Esophagus squamous epithelium (tissue), 5 donors: ENCODE results near the gene CDK8. TPM values are rescaled to one million over a fixed set of nuclear protein-coding genes. Genes with fewer than 3 reads are reported as not detected.

Experiments used
- DNase-seq: peaks from one replicate; lab custom pipeline; 2025; lab: John Stamatoyannopoulos, UW
- H3K27ac ChIP-seq, 4 donors: fragments of 200-600 bp; sonication (generic); one replicate each; pipeline ENCODE4 v1.5.1; 2016 to 2019; ENCODE audit warnings: mild to moderate bottlenecking in 1 of 4
- H3K27me3 ChIP-seq, 4 donors: fragments of 200-600 bp; sonication (generic); 1 replicate in 3 of 4; 2 replicates in 1 of 4; pipeline versions ENCODE4 v1.5.1 to v1.6.0; 2017 to 2021; ENCODE audit warnings: antibody characterized with exemption in 1 of 4
- H3K36me3 ChIP-seq, 3 donors: fragments of 200-600 bp; sonication (generic); one replicate each; pipeline ENCODE4 v1.5.1; 2016 to 2019
- H3K4me1 ChIP-seq, 3 donors: fragments of 200-600 bp; sonication (generic); one replicate each; pipeline ENCODE4 v1.5.1; 2017 to 2019
- H3K4me3 ChIP-seq, 4 donors: fragments of 200-600 bp; sonication (generic); 1 replicate in 3 of 4; 2 replicates in 1 of 4; pipeline ENCODE4 v1.5.1; 2016 to 2019; ENCODE audit warnings: mild to moderate bottlenecking in 2 of 4, moderate library complexity in 1 of 4
- H3K9me3 ChIP-seq, 3 donors: fragments of 200-600 bp; sonication (generic); one replicate each; pipeline ENCODE4 v1.5.1; 2016 to 2019
- POLR2A ChIP-seq, 4 donors: fragments of 450-650 bp; IDR thresholded peaks; one replicate each; pipeline ENCODE4 v1.6.1; 2017; ENCODE audit warnings: antibody characterized with exemption in 4 of 4, mild to moderate bottlenecking in 4 of 4, moderate library complexity in 3 of 4
- WGBS, 2 donors: methylation state at CpG; one replicate each; pipeline ENCODE4 v1.1.5; 2018; 5-methylcytosine and 5-hydroxymethylcytosine counted together
- intact Hi-C: fragments of 100-400 bp; cut with DNase I; formaldehyde crosslinking; loops from one replicate; pipeline ENCODE4 v1.15.0; 2022
- total RNA-seq, 4 donors: library from RNA; depleted of rRNA; stranded (reverse); fragments of >200 nt; gene quantifications; one replicate each; pipeline ENCODE4 v1.1.0, GENCODE V29; 2016
- TF ChIP-seq, protein P1 (sequence below), 6 experiments: fragments of 450-650 bp in 4 of 6; fragments of 200-600 bp in 2 of 6; sonication (generic) in 2 of 6; IDR thresholded peaks; one replicate each; pipeline ENCODE4 v1.5.1; 2016 to 2019; ENCODE audit warnings: antibody characterized with exemption in 6 of 6, mild to moderate bottlenecking in 4 of 6, moderate library complexity in 4 of 6
- donor health status: DM: yes; HTN: yes; CAD: no.

Gene CDK8
- 10 to 100 TPM in 3 of 4 donors, 1 to 10 TPM in 1; 8.0 to 16.8 (median 12.7) TPM for total RNA-seq

DNA sequence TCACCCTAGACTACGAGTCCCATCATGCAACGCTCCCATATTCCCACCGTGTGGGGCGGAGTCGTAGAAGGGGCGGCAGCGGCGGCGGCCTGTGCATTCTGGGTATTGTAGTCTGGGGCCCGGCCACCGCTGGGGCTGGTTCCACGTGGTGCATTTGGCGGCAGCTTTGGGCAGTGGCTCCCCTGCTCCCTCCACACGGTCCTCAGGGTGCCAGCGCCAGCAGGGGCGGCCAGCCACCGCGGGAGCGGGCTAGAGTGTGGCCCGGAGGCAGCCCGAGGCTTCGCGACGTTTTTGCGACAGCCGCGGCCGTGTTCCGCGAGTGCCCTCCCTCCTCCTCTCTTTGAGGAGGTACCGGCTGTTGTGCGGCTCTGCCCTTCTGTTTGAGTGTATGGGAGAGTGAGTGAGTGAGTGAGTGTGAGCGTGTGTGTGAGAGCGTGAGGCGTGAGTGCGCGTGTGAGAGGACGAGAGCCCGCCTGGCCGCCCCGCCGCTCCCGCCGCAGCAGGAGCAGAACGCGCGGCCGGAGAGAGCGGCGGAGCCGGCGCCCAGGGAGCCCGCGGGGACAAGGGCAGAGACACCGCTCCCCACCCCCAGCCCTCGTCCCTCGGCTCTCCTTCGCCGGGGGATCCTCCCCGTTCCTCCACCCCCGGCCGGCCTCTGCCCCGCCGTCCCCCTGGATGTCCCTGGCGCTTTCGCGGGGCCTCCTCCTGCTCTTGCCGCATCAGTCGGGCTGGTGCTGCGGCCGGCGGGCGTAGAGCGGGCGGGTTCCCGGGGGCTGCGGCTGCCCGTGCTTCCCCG, at the start of gene CDK8:
Gene CDK8, plus strand, starts transcription at position 343 of the 796 bp plus-strand sequence. CDS start 513 bp downstream, outside the sequence.
- Histone ChIP-seq H3K9me3 (no peaks in the 10 kb centered on the region), H3K36me3 (no peaks in the 10 kb centered on the region), H3K27ac (peak within 1 kb of the TSS; percentile 89 to 96 (median 94)), H3K27me3 (no peaks in the 10 kb centered on the region), H3K4me1 (peaks cover 6 to 31% (median 22%) of the 10 kb centered on the region in 3 donors), H3K4me3 (peak within 1 kb of the TSS; percentile 81 to 98 (median 92))
- peak; percentile 53 for DNase-seq
- intact Hi-C loops, result no loop called here
- TF ChIP-seq, protein P1, sequence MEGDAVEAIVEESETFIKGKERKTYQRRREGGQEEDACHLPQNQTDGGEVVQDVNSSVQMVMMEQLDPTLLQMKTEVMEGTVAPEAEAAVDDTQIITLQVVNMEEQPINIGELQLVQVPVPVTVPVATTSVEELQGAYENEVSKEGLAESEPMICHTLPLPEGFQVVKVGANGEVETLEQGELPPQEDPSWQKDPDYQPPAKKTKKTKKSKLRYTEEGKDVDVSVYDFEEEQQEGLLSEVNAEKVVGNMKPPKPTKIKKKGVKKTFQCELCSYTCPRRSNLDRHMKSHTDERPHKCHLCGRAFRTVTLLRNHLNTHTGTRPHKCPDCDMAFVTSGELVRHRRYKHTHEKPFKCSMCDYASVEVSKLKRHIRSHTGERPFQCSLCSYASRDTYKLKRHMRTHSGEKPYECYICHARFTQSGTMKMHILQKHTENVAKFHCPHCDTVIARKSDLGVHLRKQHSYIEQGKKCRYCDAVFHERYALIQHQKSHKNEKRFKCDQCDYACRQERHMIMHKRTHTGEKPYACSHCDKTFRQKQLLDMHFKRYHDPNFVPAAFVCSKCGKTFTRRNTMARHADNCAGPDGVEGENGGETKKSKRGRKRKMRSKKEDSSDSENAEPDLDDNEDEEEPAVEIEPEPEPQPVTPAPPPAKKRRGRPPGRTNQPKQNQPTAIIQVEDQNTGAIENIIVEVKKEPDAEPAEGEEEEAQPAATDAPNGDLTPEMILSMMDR (IDR thresholded peaks at IDR 0.05), result no peak
- peak in 3 of 4 donors; percentile 9 to 68 (median 63) for TF ChIP-seq POLR2A (IDR thresholded peaks at IDR 0.05)
- 0 to 1% methylated on average over 13 to 18 of the region's 79 CpGs for WGBS, 2 donors

DNA sequence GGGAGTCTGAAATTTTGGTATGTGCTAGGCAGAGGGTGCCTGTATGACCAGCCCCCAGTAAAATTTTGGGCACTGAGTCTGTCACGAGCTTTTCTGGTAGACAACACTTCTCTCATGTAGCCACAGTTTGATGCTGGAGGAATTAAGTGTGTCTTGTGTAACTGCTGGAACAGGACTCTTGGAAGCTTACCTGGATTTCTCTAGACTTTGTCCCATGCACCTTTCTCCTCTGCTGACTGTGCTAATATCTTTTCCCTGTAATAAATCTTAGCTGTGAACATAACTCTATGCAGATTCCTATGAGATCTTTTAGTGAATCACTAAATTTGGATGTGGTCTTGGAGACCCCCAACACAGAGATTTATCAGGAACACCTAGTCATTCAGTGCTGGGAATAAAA, 45.6 kb upstream of the CDK8 start:
- Histone ChIP-seq H3K4me1 (no peaks in the 10 kb centered on the region), H3K27me3 (no peaks in the 10 kb centered on the region), H3K36me3 (peaks cover 0 to 77% (median under 1%) of the 10 kb centered on the region in 3 donors), H3K27ac (no peak overlapping the region), H3K4me3 (no peak overlapping the region), H3K9me3 (no peaks in the 10 kb centered on the region)
- intact Hi-C loops, result no loop called here
- no peak for TF ChIP-seq POLR2A (IDR thresholded peaks at IDR 0.05)
- TF ChIP-seq, protein P1 (IDR thresholded peaks at IDR 0.05), result no peak
- 63 to 83% methylated on average over 1 of the region's 1 CpG for WGBS, 2 donors
- DNase-seq, result no peak

DNA sequence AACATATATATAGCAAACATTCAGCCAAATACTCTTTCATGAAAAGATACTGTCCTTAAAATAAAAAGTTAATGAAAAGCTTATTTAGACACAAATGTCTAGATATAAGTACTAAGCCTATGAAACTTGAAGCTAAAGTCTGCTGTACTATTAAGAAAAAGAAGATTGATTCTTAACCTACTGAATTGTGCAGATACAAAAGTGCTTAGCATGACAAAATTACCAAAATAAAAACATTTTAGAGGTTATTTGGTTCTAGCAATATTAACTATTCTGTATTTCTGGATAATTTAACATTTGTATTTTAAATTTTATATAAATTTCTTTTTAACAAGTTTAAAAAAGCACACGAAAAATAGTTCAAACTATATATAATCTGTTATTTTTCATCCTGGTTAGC, 40.6 kb upstream of the CDK8 start:
- no peaks in the 10 kb centered on the region for H3K9me3 ChIP-seq
- H3K4me3 ChIP-seq, result no peak overlapping the region
- TF ChIP-seq, protein P1 (IDR thresholded peaks at IDR 0.05), result no peak
- no peak overlapping the region for H3K27ac ChIP-seq
- no peaks in the 10 kb centered on the region for H3K27me3 ChIP-seq
- intact Hi-C loops, result no loop called here
- no peaks in the 10 kb centered on the region for H3K4me1 ChIP-seq
- no peak for DNase-seq
- H3K36me3 ChIP-seq, result peaks cover 17 to 95% (median 33%) of the 10 kb centered on the region in 3 donors
- WGBS, 2 donors, result 80 to 83% methylated on average over 1 of the region's 1 CpG

DNA sequence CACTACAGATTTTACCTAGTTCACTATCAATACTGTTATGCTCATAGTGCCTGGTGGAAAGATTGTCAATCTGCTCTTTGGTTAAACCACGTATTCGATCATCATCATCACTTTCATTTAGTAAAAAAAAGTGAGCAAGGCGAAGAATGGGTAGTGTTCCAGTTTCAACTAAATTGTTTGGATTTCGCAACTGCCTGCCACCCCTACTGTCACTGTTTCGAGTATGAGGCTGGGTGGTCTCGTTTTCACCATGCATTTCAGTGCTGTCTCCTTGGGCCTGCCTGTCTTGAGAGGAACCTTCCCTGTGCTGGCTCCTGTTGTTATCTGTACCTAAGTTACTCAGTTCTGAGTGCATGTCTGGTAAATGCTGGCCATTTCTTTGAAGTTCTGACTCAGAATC, 39.9 kb upstream of the CDK8 start:
- intact Hi-C loops, result no loop called here
- Histone ChIP-seq H3K36me3 (peaks cover 17 to 95% (median 33%) of the 10 kb centered on the region in 3 donors), H3K4me1 (no peaks in the 10 kb centered on the region), H3K9me3 (no peaks in the 10 kb centered on the region), H3K4me3 (no peak overlapping the region), H3K27me3 (no peaks in the 10 kb centered on the region), H3K27ac (no peak overlapping the region)
- no peak for TF ChIP-seq POLR2A (IDR thresholded peaks at IDR 0.05)
- TF ChIP-seq, protein P1 (IDR thresholded peaks at IDR 0.05), result no peak
- 94 to 100% methylated on average over 6 of the region's 6 CpGs for WGBS, 2 donors
- DNase-seq, result no peak

DNA sequence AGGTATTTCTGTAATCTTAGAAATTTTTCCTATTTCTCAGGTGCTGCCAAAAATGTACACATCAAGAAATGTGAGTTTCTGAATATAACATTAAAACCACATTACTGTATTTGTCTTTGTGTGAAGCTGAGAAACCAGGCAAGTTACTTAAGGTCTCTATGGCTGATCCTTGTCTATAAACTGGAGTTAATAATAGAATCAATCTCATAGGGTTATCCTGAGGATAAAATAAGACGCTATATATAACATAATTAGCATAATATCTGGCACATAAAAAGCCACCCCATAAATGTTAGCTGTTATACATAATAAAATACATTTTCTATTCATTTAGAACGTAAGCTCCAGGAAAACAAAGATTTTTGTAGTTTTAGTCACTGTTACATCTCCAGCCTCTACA, 37.9 kb upstream of the CDK8 start:
- H3K36me3 ChIP-seq, result peaks cover 17 to 92% (median 33%) of the 10 kb centered on the region in 3 donors
- 83 to 91% methylated on average over 2 of the region's 2 CpGs for WGBS, 2 donors
- TF ChIP-seq, protein P1 (IDR thresholded peaks at IDR 0.05), result no peak
- no peak for TF ChIP-seq POLR2A (IDR thresholded peaks at IDR 0.05)

More for the DNA sequence above, 37.9 kb upstream of the CDK8 start:
- DNase-seq, result no peak
- Histone ChIP-seq H3K4me1 (peaks cover 7 to 20% (median 13%) of the 10 kb centered on the region in 3 donors), H3K27me3 (no peaks in the 10 kb centered on the region), H3K9me3 (no peaks in the 10 kb centered on the region), H3K27ac (no peak overlapping the region), H3K4me3 (no peak overlapping the region)
- intact Hi-C loops, result no loop called here
